HG02759 (cell line): Measurements from ENCODE around the gene KAT5.
A peak's percentile ranks its signal among the peaks of the same experiment; 100 is the strongest.
"Not testable (repeated sequence)": the region's sequence is repeated elsewhere in the genome, so short reads cannot be mapped to it uniquely, and the experiment has no call there.

Experiments used
- ATAC-seq: cut with Tn5 transposase; IDR thresholded peaks from one replicate; pipeline ENCODE4 v1.9.1; 2021; ENCODE audit warnings: mild to moderate bottlenecking, moderate library complexity; ENCODE audit not compliant: unreplicated experiment

The KAT5 gene

DNA sequence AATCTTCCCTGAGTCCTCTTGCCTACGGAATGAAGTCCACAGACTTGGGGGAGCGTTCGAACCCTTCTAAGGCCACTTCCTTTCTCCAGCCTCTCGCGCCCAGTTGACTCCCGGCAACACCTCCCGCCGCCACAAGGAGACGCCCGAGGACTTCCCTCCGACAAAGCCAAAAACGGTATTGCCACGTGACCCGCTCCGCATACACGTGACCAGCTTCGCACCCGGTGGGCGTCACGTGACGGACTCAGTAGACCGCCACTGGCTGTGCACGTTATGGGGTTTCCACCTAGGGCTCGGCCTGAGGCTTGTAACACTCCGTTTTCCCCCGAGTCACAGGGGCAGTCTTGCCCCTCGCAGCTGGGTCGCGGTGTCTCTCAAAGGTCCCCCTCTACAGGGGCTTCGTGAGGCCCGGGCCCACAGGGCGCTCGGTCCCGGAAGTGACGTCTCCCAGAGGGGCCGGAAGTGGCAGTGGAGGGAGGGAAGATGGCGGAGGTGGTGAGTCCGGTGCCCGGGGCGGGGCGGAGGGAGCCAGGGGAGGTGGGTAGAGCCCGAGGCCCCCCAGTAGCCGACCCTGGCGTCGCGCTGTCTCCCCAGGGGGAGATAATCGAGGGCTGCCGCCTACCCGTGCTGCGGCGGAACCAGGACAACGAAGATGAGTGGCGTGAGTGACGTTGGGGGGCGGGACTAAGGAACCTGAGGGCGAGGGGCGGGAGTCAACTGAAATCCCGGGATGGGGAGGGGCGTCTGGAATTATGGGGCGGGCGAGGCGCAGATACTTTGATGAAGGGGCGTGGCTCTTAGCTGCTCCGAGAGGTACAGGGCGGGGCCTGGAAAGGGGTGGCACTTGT is at the start of gene KAT5:
TSS of gene KAT5 (plus strand) at position 468 of the 848 bp plus-strand sequence. CDS start at position 484, 16 bp downstream.
- peak; percentile 87 for ATAC-seq

DNA sequence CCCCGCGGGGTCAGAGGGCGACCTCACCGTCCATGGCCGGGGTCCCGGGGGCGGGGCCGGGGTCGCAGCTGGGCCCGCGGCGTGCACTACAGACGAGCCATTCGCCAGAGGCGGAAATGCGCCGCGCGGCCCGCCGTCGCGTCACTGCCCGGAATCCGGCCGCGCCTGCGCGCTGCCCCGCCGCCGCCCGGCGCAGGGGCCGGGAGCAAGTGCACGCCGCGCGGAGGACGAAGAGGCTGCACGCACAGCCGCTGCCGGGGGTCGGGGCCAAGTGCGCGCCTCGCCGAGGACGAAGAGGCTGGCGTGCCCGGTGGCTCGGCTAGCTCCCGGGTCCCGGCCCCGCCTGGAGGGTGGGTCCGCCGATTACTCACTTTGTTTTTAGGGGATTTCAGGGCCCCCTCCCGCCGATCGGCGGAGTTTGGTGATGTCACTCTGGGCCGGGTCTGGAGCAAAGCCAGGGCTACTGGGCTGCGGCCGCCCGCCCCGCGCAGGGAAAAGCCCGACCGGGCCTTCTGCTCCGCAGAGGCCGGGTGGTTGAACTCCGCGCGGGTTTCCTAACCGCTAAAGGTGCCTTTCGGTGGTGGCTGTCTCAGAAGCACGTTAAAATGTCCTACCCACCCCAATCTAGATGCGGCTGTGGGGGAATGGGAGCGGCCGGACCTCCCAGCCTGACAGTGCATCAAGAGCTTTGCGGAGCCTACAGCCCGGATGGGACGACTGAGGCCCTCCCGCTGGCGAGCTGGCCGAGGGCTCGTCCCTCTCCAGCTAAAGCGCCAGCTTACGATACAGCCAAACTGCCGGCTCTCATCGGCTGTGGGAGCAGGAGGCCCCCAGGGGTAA is 49.0 kb upstream of the KAT5 start, which contains the start of gene RELA:
TSS of gene RELA (minus strand) at position 118 of the 840 bp plus-strand sequence. CDS start at position 34, 84 bp downstream.
- peak; percentile 90 for ATAC-seq

DNA sequence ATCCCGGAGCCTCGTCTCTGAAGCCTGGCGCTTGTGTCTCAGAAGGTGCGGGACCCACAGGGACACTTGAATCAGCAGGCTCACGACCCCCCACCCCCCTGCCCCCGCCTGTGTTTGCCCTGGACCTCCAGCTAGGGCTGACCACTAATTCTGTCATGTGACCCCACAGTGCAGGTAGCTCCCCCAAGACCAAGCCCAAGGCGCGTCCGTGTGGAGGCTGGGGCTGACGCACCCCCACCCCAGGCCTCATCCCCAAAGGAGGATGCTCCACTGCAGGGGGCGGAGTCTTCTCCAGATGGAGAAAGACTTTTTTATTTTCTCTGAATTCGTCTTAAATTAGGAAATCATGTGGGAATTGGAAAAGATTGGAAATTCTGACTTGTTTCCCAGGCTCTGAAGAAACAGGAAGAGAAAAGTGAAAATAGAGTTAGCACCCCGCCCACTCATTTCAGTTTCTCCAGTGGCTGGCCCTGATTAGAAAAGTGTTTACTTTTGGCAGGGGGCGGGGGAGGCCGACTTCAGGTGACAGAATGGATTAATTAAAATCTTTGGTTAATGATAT is 48.3 kb upstream of the KAT5 start:
- ATAC-seq = peak; percentile 15

DNA sequence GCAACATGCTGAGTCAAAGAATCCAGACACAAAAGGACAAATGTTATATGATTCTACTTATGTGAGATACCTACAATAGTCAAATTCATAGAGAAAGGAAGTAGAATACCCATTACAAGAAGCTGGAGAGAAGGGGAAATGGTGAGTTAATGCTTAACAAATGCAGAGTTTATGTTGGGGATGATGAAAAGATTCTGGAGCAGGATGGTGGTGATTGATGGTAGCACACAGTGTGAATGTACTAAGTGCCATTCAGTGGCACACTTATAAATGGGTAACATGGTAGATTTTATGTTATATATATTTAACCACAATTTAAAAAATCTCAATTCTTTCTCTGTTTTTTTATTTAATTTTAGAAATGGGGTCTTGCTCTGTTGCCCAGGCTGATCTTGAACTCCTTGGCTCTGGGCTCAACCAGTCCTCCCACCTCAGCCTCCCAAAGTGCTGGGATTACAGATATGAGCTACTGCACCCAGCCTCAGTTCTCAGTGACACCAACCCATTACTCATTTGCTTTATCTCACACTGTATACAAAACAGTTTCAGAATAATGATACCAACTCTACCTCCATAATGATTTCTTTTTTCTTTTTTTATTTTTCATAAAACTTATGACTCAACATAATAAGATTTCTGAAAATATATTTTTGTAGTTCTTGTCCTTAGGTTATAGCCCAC is 39.7 kb upstream of the KAT5 start:
- no peak for ATAC-seq

DNA sequence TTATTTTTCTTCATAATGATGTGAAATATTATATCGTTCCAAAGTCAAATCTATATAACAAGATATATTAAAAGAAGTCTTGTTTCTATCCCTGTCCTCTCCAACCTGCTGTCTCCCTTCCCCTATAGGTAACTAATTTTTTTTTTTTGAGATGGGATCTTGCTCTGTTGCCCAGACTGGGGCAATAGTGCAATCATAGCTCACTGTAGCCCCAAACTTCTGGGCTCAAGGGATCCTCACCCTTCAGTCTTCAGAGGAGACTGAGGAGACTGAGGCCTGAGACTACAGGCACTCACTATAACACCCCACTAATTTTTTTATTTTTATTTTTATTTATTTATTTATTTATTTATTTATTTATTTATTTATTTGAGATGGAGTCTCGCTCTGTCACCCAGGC is 39.1 kb upstream of the KAT5 start:
- ATAC-seq = no peak

DNA sequence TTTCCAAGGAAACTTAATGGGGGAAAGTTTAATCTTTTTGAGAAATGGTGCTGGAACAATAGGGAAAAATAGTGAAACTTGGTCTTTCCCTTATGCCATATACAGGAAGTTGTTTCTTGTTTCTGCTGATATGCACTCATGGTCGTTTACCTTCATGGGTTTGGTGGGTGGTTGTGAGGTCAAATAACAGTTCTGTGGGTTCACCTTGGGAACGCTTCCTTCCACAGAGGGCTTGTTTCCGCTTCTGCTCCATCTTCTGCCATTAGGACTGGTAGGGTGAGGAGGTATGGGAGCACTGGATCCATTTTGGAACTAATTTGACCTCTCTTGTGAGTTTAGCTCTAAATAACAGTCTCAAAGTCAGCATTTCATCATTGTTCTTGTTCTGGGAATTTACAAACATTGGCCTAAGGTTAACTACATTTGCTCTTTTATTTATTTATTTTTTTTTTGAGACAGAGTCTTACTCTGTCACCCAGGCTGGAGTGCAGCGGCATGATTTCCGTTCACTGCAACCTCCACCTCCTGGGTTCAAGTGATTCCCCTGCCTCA is 31.8 kb upstream of the KAT5 start:
- ATAC-seq = no peak

DNA sequence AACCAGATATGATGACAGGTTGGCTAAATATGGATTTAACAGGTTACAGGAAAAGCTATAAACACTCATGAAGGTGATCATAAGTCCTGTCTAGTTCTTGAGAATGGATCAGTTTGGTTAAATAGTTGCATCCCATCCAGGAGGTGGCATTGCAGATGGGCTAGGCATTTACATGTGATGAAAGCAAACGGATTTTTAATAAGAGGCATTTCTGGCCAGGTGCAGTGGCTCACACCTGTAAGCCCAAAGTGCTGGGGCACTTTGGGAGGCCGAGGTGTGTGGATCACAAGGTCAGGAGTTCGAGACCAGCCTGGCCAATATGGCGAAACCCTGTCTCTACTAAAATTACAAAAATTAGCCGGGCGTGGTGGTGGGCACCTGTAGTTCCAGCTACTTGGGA is 28.6 kb upstream of the KAT5 start:
- not testable (repeated sequence) for ATAC-seq

DNA sequence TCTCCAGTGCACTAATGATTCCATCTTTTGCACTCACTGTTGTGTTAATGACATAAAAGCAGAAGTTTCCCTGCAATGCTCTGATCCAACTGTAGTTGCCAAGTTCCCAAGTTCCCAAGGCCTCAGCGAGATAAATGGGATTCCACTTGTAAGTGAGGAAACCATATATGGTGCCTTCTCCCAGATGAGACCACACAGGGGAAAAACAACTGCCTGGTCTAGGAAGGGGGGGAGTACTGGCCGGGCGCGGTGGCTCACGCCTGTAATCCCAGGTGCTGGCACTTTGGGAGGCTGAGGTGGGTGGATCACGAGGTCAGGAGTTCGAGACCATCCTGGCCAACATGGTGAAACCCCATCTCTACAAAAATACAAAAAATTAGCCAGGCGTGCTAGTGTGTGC is 26.1 kb upstream of the KAT5 start:
- ATAC-seq = no peak

DNA sequence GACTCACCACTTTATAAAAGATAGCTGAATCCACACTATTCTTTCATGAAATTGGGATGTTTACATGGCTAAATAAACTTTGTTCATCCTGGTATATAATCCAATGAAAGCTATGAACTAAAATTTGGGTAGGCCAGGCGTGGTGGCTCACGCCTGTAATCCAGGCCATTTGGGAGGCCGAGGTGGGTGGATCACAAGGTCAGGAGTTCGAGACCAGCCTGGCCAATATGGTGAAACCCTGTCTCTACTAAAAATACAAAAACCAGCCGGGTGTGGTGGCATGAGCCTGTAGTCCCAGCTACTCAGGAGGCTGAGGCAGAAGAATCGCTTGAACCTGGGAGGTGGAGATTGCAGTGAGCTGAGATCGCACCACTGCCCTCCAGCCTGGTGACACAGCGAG is 20.2 kb upstream of the KAT5 start:
- not testable (repeated sequence) for ATAC-seq

DNA sequence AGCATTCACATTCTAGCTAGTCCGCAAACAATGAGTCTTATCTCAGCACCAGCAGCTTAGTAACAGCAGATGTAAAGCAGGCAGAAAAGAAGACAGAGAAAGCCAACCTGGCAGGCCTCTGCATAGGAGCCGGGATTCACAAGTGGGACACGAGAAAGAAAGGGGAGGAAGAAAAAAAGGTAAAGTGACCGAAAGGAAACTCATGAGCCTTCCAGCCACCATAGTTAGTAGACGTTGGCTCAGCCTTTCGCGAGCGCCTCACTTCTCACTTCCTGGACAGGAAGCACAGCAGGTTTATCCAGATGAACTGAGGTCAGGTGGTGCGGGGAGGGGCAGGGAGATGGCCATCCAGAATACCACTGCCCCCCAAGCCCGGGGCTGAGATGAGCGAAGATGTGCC is 19.7 kb upstream of the KAT5 start:
- ATAC-seq = no peak

DNA sequence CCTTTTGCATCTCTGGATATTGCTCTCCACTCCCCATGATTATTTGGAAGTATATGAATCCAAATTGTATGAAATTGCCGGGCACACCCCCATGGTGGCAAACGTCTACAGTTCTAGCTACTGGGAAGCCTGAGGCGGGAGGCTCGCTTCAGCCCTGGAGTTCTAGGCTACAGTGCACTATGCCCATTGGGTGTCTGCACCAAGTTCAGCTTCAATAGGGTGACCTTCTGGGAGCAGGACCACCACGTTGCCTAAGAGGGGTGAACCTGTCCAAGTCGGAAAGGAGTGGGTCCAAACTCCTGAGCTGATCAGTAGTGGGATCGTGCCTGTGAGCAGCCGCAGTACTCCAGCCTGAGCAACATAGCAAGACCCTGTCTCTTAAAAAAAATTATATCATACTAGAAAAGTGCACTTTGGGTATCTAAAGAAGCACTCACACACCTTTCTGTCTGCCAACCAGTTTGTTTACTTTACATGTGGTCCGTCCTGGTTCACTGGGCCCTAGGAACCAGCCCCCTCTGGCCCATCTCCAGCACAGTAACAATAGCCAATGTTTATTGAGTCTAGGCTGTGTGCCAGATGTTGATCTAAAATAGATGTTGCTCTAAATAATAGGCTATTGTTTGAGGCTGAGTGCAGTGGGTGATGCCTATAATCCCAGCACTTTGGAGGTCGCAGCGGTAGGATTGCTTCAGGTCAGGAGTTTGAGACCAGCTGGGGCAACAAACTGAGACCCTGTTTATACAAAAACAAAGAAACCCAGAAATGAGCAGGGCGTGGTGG is 16.4 kb upstream of the KAT5 start:
- no peak for ATAC-seq

DNA sequence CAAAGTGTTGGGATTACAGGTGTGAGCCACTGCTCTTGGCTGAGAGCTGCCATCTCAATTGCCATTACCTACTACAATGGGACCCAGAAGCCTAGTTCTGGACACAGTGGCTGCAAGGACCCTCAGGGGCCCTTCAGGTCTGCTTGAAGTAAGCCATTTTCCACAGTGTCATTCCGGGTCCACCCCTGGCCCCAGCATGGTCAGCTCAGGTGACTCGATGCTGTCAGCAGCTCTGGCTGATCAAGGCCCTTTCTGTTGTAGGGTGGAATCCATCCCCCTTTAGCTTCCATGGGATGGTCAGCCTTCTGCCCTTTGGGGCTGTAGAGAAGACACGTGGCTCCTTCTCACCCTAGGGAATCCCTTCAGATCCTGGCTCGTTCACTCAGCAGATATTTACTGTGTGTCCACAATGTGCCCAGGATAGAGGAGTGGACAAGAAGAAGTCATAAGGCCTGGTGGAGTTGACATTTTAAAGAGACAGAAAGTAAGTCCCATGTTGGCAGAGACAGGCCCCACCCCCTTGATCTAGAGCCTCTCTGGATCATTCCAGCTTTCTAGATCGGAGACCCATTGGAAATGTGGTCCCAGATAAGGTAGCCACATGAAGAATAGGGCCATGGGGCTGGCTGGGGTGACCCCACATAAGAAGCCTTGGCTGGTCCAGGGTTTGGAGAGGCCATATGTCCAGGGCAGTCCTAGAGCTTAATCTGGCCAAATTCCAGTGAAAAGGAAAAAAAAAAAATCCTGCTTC is 15.1 kb upstream of the KAT5 start:
- ATAC-seq = no peak

DNA sequence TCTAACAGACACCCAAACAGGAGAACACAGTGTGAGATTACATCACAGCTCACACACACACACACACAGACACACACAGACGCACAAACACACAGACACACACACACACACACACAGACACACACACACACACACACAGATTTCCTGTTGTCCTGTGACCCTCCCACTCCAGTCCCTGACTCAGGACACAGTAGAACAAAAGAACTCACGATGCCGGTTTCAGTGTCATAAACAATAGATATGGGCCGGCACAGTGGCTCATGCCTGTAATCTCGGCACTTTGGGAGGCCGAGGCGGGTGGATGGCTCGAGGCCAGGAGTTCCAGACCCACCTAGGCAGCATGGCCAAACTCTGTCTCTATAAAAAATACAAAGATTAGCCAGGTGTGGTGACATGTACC is 13.8 kb upstream of the KAT5 start:
- ATAC-seq = no peak

DNA sequence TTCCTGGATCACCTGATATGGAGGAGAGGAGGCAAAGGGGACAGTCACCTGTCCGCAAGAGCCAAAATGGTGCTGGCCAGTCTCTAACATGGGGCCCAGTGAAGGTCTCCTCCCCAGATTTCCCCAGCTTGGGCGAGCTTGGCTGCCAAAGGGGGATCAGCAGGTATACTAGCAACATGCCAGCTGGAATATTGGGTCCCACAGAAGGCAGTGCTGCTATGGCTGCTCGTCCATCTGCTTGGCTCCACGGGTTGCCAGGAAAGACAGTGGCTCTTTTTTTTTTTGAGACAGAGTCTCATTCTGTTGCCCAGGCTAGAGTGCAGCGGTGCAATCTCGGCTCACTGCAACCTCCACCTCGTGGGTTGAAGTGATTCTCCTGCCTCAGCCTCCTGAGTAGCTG is 12.7 kb upstream of the KAT5 start:
- ATAC-seq = no peak

DNA sequence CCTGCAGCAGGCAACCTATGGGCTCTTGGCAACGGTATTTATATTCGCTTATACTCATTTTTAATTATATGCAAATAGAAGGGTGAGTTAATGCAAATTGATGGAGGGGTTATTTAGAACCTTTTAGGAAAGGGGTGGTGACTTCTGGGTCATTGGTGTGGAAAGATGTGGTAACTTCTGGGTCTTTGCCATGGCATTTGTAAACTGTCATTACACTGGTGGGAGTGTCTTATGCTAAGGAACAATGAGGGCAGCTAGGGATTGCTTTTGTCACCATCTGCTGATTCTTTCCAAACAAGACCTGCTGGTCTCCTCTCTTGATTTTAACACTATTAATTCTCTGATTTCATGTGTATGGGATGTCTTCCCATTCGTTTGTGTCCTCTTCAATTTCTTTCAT is 11.7 kb upstream of the KAT5 start:
- no peak for ATAC-seq

DNA sequence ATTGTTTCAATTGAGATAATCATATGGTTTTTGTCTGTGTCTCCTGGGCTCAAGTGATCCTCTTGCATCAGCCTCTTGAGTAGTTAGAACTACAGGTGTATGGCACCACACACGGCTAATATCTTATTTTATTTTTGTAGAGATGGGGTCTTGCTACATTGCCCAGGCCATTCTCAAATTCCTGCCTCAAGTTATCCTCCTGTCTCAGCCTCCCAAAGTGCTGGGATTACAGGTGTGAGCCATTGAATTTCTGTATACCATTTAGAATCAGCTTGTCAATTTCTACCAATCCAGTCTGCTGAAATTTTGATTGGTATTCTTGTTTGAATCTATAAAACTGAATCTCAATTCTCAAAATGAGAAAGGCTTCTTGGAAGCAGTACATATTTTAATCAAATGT is 10.4 kb upstream of the KAT5 start:
- no peak for ATAC-seq

DNA sequence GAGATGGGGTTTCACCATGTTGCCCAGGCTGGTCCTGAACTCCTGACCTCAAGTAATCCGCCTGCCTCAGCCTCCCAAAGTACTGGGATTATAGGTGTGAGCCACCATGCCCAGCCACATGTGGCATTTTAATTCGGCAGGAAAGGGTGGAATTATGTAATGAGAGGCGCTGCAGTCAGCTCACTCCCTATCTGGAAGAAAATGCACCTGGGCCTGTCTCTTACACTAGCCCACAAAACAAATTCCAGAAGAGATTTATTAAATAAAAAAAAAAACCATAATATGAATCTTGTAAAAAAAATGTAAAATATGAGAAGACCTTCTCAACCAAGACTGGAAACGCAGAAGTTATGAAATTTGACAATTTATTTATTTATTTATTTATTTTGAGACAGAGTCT is 8.2 kb upstream of the KAT5 start:
- ATAC-seq = no peak

DNA sequence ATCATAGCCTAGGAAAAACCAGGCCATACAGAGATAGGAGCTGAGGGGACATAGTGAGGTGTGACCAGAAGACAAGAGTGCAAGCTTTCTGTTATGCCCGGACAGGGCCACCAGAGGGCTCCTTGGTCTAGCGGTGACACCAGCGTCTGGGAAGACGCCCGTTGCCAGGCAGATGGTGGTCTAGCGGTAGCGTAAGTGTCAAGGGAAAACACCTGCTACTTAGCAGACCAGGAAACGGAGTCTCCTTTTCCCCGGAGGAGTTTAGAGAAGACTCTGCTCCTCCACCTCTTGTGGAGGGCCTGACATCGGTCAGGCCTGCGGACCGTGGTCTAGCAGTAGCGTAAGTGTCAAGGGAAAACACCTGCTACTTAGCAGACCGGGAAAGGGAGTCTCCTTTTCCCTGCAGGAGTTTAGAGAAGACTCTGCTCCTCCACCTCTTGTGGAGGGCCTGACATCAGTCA is 5.7 kb upstream of the KAT5 start:
- not testable (repeated sequence) for ATAC-seq

DNA sequence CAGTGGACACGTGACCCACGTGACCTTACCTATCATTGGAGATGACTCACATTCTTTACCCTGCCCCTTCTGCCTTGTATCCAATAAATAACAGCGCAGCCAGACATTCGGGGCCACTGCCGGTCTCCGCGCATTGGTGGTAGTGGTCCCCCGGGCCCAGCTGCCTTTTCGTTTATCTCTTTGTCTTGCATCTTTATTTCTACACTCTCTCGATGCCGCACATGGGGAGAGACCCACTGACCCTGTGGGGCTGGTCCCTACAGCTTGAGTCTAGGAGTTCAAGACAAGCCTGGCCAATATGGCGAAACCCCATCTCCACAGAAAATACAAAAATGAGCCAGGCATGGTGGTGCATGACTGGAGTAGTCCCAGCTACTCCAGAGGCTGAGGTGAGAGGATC is 5.0 kb upstream of the KAT5 start:
- not testable (repeated sequence) for ATAC-seq
